ENCODE measurements around the gene SOX4. TPM values are rescaled to one million over a fixed set of nuclear protein-coding genes. Genes with fewer than 3 reads are reported as not detected.
A peak's percentile ranks its signal among the peaks of the same experiment; 100 is the strongest.

Gene SOX4
- total RNA-seq, 4 donors from 2014 or later = 11.4 to 23.9 (median 16.1) TPM

GRCh38 chr6:21586740-21587178 lies 6.8 kb upstream of the SOX4 start:
- TF ChIP-seq POLR2A (IDR thresholded peaks at IDR 0.05) (no peak), CTCF (IDR thresholded peaks at IDR 0.05) (no peak)
- H3K36me3 ChIP-seq = no peaks in the 10 kb centered on the region
- H3K27ac ChIP-seq = peak overlapping the region; percentile 54 to 93 (median 74)
- H3K27me3 ChIP-seq = no peaks in the 10 kb centered on the region
- peaks cover 0 to 13% (median 2%) of the 10 kb centered on the region in 4 donors for H3K4me1 ChIP-seq
- H3K4me3 ChIP-seq = peak overlapping the region; percentile 46 to 83 (median 58)
- DNase-seq = peak in 2 of 3 donors; percentile 72 to 80
- H3K9me3 ChIP-seq = no peaks in the 10 kb centered on the region

GRCh38 chr6:21587179-21587960 lies 6.2 kb upstream of the SOX4 start:
- Histone ChIP-seq H3K27me3 (no peaks in the 10 kb centered on the region), H3K4me1 (peaks cover 0 to 13% (median 2%) of the 10 kb centered on the region in 4 donors), H3K9me3 (no peaks in the 10 kb centered on the region), H3K27ac (peak overlapping the region; percentile 54 to 93 (median 74)), H3K36me3 (no peaks in the 10 kb centered on the region), H3K4me3 (peak overlapping the region; percentile 46 to 83 (median 58))
- peak in 2 of 6 experiments; percentile 10 to 26 for TF ChIP-seq CTCF (IDR thresholded peaks at IDR 0.05)
- TF ChIP-seq POLR2A (IDR thresholded peaks at IDR 0.05) = peak in 1 of 2 donors; percentile 15
- peak in 1 of 3 donors; percentile 69 for DNase-seq

GRCh38 chr6:21587961-21588480 lies 5.5 kb upstream of the SOX4 start:
- H3K4me3 ChIP-seq = peak overlapping the region; percentile 46 to 83 (median 58)
- peak in 2 of 3 donors; percentile 67 to 79 for DNase-seq
- peaks cover 0 to 15% (median 2%) of the 10 kb centered on the region in 4 donors for H3K4me1 ChIP-seq

GRCh38 chr6:21588481-21589351 lies 4.8 kb upstream of the SOX4 start:
- peak; percentile 28 to 82 (median 75) for DNase-seq
- no peaks in the 10 kb centered on the region for H3K9me3 ChIP-seq
- TF ChIP-seq CTCF (IDR thresholded peaks at IDR 0.05) (no peak), POLR2A (IDR thresholded peaks at IDR 0.05) (peak; percentile 20 to 37)
- H3K4me1 ChIP-seq = peaks cover 0 to 18% (median 2%) of the 10 kb centered on the region in 4 donors
- H3K27ac ChIP-seq = peak overlapping the region; percentile 54 to 93 (median 74)
- H3K36me3 ChIP-seq = no peaks in the 10 kb centered on the region
- peak overlapping the region; percentile 46 to 83 (median 58) for H3K4me3 ChIP-seq
- H3K27me3 ChIP-seq = no peaks in the 10 kb centered on the region

More at GRCh38 chr6:21587961-21588480, 5.5 kb upstream of the SOX4 start:
- H3K27ac ChIP-seq = peak overlapping the region; percentile 54 to 93 (median 74)
- no peaks in the 10 kb centered on the region for H3K9me3 ChIP-seq
- TF ChIP-seq POLR2A (IDR thresholded peaks at IDR 0.05) = no peak
- TF ChIP-seq CTCF (IDR thresholded peaks at IDR 0.05) = no peak
- H3K27me3 ChIP-seq = no peaks in the 10 kb centered on the region
- H3K36me3 ChIP-seq = no peaks in the 10 kb centered on the region
